ENCODE measurements around the gene ARL6IP5.

The ARL6IP5 gene

GRCh38 chr3:69144631-69145245 lies 60.0 kb downstream of the ARL6IP5 start:
- no peak for TF ChIP-seq CTCF (conservative IDR thresholded peaks at IDR 0.05; ENCODE audit: low read depth, low read length)
- no peak overlapping the region for H3K4me3 ChIP-seq (ENCODE audit: low read depth, low read length)
- peak; percentile 71 for DNase-seq (ENCODE audit: low read depth)

GRCh38 chr3:69145688-69146087 lies 61.0 kb downstream of the ARL6IP5 start:
- DNase-seq (ENCODE audit: low read depth) = no peak
- no peak for TF ChIP-seq CTCF (conservative IDR thresholded peaks at IDR 0.05; ENCODE audit: low read depth, low read length)
- no peak overlapping the region for H3K4me3 ChIP-seq (ENCODE audit: low read depth, low read length)

- no peak for TF ChIP-seq CTCF (conservative IDR thresholded peaks at IDR 0.05; ENCODE audit: low read depth, low read length)
- no peak overlapping the region for H3K4me3 ChIP-seq (ENCODE audit: low read depth, low read length)
- DNase-seq (ENCODE audit: low read depth) = peak; percentile 5
These were observed 64.8 kb downstream of the ARL6IP5 start for GRCh38 chr3:69149586-69149985.

All from choroid plexus epithelial cell (primary cell).